GM19324 (cell line): ENCODE data around the gene APOC3.
"Not testable (repeated sequence)": the region's sequence is repeated elsewhere in the genome, so short reads cannot be mapped to it uniquely, and the experiment has no call there.

Source experiments
- ATAC-seq: cut with Tn5 transposase; IDR thresholded peaks from one replicate; pipeline ENCODE4 v1.9.1; 2021; ENCODE audit warnings: mild to moderate bottlenecking, moderate library complexity; ENCODE audit not compliant: unreplicated experiment, low FRiP score

APOC3 gene

GRCh38 chr11:116801662-116802061 is 28.0 kb upstream of the APOC3 start:
- not testable (repeated sequence) for ATAC-seq

GRCh38 chr11:116804001-116804400 is 25.7 kb upstream of the APOC3 start:
- ATAC-seq, result no peak

GRCh38 chr11:116807601-116808261 is 22.0 kb upstream of the APOC3 start:
- ATAC-seq, result no peak

- no peak for ATAC-seq
Observed at GRCh38 chr11:116808262-116809175, 21.2 kb upstream of the APOC3 start.

DNA sequence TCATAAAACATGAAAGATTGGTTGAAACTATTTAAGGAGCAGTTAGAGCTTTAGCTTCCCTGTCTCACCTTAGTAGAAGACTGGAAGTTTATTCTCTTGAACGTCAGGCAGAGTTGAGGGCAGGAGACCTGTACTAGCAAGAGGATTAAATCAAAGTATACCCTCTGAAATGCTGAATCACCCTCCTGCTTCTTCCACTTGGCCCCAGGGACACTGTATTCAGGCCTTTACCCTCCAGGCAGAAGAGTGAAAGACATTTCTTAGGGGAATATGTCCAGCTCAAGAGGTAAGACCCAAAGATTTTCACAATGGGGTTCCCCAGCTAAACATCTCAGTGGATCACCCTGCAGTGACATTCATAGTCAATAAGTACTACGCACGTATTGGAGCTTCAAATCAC is 18.5 kb upstream of the APOC3 start:
- ATAC-seq, result no peak

DNA sequence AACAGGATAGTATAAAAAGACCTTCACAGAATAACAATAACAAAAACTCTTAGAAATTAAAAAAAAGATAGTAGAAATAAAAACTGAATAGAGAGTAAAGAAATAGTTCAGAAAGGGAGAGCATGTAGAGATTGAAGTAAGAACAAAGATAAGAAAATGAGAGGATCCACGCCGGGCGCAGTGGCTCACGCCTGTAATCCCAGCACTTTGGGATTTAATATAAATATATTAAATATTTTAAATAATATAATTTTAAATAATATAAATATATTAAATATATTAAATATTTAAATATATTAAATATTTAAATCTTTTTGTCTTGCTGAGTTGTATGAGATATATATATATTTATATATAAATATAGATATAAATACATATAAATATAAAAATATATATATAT is 17.6 kb upstream of the APOC3 start:
- no peak for ATAC-seq

GRCh38 chr11:116813170-116813569 is 16.5 kb upstream of the APOC3 start:
- no peak for ATAC-seq

DNA sequence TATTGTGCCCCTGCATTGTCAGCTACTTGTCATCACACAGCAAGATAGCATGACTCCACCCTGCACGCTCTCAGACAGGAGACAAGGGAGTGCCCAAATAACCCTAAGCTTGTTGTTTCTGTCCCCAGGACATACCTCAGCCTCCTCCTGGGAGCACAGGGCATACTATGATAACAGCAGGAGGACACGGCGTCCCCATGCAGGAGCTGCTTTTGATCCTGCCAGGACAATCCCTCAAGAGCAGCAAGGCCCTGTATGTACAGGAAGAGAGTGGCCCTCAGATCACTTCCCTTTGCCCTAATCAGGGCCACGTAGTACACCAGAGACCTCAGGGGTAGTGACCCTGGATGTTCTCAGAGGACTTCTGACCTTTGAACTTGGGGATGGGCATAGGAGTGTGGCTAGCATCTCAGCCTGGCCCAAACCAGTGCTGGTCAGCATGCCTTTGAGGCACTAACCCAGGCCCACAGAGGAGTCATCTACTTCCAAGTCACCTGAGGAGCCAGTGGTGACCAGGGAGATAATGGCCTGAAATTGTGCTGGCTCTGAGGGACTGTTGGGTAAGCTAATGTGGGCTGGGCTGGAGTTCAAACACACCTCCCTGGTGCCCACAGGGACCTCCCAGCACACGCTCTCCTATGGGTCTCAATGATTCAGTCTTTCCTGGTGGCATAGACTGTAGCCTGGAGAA is 15.8 kb upstream of the APOC3 start:
- ATAC-seq, result no peak

GRCh38 chr11:116814502-116814901 is 15.2 kb upstream of the APOC3 start:
- ATAC-seq, result no peak

DNA sequence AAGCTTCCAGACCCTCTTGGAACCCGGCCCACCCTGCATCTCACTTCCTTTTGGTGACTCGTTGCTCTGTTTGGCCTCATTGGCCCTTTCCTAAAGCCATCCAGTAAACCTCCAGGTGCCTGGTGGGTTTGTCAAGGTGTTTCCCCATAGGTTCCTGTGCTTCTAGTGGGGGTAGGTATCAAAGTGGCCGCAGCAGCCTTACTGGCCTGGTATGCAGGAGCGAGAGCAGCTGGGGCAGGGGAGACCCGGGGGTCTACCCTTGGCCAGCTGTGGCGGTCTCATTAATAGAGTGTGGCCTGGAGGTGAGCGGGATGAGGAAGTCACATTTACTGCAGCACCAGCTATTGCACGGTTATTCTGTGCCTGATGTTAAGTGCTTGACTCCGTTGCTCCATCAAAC is 10.7 kb upstream of the APOC3 start:
- no peak for ATAC-seq

- no peak for ATAC-seq
Observed at GRCh38 chr11:116821050-116821918, 8.4 kb upstream of the APOC3 start.

DNA sequence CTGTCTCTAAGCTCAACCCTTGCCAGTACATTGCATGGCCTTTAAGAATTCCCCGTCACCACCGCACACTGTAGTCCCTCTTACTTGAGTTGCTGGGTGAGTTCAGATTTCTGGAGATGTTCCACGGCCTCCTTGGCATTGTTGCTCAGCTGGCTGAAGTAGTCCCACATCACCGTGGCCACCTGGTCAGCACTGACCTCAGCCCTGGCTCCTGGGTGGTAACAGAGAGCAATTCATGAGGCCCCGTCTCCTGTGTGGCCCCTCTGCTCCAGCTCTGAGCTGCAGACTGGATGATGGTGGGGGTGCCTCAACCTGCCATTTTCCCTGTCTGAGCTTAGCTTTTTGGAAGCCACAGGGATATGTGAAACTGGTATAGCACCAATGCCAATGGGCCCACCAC is 7.1 kb upstream of the APOC3 start:
- ATAC-seq, result no peak

DNA sequence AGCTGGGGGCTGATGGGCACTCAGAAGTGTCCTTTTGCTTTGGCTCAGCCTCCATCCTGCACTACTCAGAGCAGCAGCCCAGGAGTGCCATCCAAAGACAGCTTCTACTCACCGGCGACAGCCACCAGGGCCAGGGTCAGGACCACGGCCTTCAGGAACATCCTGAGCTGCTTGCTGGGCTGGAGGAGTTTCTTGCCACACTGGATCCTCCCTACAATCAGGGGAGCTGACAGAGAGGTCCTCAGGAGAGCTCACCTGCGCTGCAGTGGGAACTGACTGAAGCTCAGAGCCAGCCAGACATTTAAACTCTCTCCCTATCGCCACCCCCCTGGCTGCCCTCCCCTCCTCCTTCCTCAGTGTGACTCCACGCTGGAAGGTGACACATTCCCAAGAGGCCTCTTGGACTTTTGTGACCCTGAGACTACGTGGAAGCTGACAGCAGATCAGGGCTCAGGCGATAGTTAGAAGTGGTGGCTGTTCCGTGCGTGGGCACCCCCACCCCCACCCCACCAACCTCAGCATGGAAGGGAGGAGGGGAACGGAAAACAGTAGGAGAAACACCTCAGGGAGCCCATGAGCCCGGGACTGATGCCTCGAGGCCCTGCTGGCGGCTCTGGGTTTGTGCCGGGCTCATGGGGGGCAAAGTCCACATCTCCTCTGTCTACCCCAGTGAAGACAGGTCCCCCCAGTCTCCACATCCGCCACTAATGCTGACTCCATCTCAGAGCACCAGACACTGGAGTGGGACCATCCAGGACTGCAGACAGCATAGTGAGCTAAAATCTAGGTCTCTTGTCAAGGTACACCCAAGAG is 6.5 kb upstream of the APOC3 start, which contains the start of gene APOA4:
APOA4 (minus strand) TSS at position 274 of the 813 bp plus-strand sequence; CDS start at position 161, 113 bp downstream.
- no peak for ATAC-seq

GRCh38 chr11:116825434-116825833 is 4.3 kb upstream of the APOC3 start:
- ATAC-seq, result no peak

- ATAC-seq, result no peak
Observed at GRCh38 chr11:116825854-116826750, 3.6 kb upstream of the APOC3 start.

GRCh38 chr11:116826751-116827431 is 2.8 kb upstream of the APOC3 start:
- no peak for ATAC-seq

DNA sequence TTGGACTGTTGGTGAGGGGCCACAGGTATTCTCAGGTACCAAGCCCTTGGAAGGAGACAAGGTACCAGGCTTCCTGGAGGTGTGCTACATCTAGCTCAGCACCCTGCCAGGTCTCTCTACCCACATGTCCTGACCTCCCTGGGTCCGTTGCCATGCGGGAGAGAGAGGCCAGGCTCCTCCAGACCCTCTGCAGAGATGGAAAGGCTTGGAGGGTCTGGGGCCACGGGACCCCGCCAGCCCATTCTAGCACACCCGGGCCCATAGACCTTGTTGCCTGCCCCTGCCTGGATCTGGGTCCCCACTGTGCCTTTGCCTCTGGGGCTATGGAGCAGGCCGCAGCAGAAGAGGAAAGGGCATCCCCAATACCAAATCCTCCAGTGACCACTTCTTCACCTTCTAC is 2.2 kb upstream of the APOC3 start:
- no peak for ATAC-seq
